ENCODE measurements around the gene NUDT8.
A peak's percentile ranks its signal among the peaks of the same experiment; 100 is the strongest.
"Not testable (repeated sequence)": the region's sequence is repeated elsewhere in the genome, so short reads cannot be mapped to it uniquely, and the experiment has no call there.

Gene NUDT8

DNA sequence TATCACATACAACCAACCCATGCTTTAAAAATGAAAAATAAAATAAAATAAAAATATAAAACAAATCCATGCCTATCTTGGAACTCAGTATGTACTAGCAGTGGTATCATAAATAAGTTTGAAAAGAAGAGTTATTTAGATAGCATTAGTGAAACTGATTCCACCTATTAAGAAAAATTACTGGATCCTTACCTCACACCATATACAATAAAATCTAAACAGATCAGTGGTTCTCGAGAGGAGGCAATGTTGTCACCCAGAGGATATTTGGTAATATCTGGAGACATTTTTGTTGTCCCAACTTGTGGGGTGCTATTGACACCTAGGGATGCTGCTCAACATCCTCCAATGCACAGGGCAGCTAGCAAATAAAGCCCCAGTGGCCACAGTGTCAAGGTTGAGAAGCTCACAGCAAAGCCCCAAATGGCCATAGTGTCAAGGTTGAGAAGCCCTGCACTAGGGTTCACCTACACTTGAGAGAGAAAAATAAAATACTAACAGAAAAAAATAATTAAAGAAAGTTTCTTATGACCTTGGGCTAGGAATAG, 32.9 kb downstream of the NUDT8 start:
- Histone ChIP-seq H3K4me3 (ENCODE audit: insufficient read length, low read depth) (no peak overlapping the region), H3K4me1 (ENCODE audit: insufficient read depth, insufficient read length) (no peaks in the 10 kb centered on the region), H3K9me3 (ENCODE audit: insufficient read depth, low read length) (peaks cover 54% of the 10 kb centered on the region), H3K9ac (ENCODE audit: insufficient read length, low read depth) (no peak overlapping the region), H3K36me3 (ENCODE audit: insufficient read depth, insufficient read length, low read length) (no peaks in the 10 kb centered on the region), H3K27me3 (ENCODE audit: insufficient read depth, insufficient read length) (no peaks in the 10 kb centered on the region)
- DNase-seq (ENCODE audit: low read depth, low spot score), result no peak
- TF ChIP-seq SUZ12 (IDR thresholded peaks at IDR 0.05; ENCODE audit: extremely low read depth, insufficient read depth, insufficient read length) (no peak), YY1 (IDR thresholded peaks at IDR 0.05; ENCODE audit: insufficient read depth, insufficient read length) (no peak), ZNF274 (IDR thresholded peaks at IDR 0.05; ENCODE audit: low read depth, low read length) (no peak)

DNA sequence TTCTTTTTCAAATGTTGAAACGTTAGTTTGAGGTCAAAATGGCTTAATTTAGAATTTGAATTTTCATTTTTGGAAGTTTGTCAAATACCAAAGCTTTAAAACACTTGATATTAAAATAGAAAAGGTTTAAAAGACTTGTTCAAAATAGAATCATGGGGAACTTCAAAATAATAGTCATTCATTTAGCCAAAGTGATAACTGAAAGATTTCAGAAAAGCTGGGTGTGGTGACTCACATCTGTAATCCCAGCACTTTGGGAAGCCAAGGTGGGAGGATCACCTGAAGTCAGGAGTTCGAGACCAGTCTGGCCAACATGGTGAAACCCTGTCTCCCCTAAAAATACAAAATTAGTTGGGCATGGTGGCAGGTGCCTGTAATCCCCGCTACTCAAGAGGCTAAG, 35.3 kb downstream of the NUDT8 start:
- peaks cover 33% of the 10 kb centered on the region for H3K9me3 ChIP-seq (ENCODE audit: insufficient read depth, low read length)
- H3K36me3 ChIP-seq (ENCODE audit: insufficient read depth, insufficient read length, low read length), result no peaks in the 10 kb centered on the region
- no peak overlapping the region for H3K9ac ChIP-seq (ENCODE audit: insufficient read length, low read depth)
- no peak for DNase-seq (ENCODE audit: low read depth, low spot score)
- H3K4me1 ChIP-seq (ENCODE audit: insufficient read depth, insufficient read length), result no peaks in the 10 kb centered on the region
- H3K4me3 ChIP-seq (ENCODE audit: insufficient read length, low read depth), result no peak overlapping the region
- no peaks in the 10 kb centered on the region for H3K27me3 ChIP-seq (ENCODE audit: insufficient read depth, insufficient read length)
- TF ChIP-seq SUZ12 (IDR thresholded peaks at IDR 0.05; ENCODE audit: extremely low read depth, insufficient read depth, insufficient read length), result no peak
- TF ChIP-seq YY1 (IDR thresholded peaks at IDR 0.05; ENCODE audit: insufficient read depth, insufficient read length), result no peak
- TF ChIP-seq ZNF274 (IDR thresholded peaks at IDR 0.05; ENCODE audit: low read depth, low read length), result no peak

DNA sequence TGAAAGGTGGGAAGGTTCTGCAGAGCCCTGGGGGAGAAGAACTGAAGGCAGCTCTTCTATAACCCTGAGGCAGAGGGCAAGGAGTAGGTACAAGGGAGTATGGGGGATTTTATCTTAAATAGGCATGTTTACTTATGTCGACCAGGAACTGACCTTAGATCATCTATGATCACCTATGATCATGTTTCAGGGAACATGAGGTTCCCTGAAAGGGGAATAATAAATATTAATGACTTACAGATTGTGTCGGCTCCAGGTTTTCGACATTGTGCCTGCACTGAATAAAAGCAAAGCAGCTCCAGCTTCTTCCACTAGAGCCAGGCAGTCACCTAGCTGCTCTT, 36.2 kb downstream of the NUDT8 start:
- no peak for DNase-seq (ENCODE audit: low read depth, low spot score)
- Histone ChIP-seq H3K9ac (ENCODE audit: insufficient read length, low read depth) (no peak overlapping the region), H3K27me3 (ENCODE audit: insufficient read depth, insufficient read length) (no peaks in the 10 kb centered on the region), H3K9me3 (ENCODE audit: insufficient read depth, low read length) (peaks cover 24% of the 10 kb centered on the region), H3K4me3 (ENCODE audit: insufficient read length, low read depth) (no peak overlapping the region), H3K4me1 (ENCODE audit: insufficient read depth, insufficient read length) (no peaks in the 10 kb centered on the region), H3K36me3 (ENCODE audit: insufficient read depth, insufficient read length, low read length) (peaks cover 7% of the 10 kb centered on the region)
- TF ChIP-seq ZNF274 (IDR thresholded peaks at IDR 0.05; ENCODE audit: low read depth, low read length), result no peak
- no peak for TF ChIP-seq YY1 (IDR thresholded peaks at IDR 0.05; ENCODE audit: insufficient read depth, insufficient read length)
- TF ChIP-seq SUZ12 (IDR thresholded peaks at IDR 0.05; ENCODE audit: extremely low read depth, insufficient read depth, insufficient read length), result no peak

DNA sequence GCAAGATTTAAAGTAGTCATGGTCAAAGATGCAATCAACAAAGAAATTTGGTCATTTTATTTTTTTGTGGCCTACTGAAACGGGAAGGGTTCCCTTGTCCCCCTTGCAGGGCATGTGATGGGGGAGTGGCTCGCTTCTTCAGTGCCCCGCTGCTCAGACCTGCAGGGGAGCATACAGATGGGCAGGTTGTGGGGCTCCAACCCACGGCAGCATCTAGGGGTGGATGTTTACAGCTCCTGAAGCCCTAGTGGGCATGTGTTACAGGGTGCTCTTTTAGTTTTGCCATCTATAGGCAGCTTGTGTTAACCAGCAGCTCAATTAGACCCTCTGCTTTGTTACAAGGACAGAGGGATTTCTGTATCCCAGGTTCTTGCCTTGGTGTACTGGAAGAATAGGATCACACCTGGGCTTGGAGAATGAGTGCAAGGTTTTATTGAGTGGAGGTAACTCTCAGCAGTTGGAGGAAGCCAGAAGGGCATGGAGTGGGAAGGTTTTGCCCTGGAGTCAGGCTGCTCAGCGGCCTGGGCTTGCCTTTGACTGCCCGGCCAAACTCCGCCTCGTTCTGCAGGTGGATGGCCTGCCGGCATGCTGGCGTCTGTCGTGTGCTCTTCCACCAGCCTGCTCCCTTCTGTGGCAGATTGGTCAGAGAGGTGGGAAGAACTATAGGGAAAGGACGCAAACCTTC, 36.7 kb downstream of the NUDT8 start:
- no peak overlapping the region for H3K9ac ChIP-seq (ENCODE audit: insufficient read length, low read depth)
- peaks cover 11% of the 10 kb centered on the region for H3K36me3 ChIP-seq (ENCODE audit: insufficient read depth, insufficient read length, low read length)
- H3K27me3 ChIP-seq (ENCODE audit: insufficient read depth, insufficient read length), result no peaks in the 10 kb centered on the region
- H3K9me3 ChIP-seq (ENCODE audit: insufficient read depth, low read length), result peaks cover 19% of the 10 kb centered on the region
- DNase-seq (ENCODE audit: low read depth, low spot score), result no peak
- no peaks in the 10 kb centered on the region for H3K4me1 ChIP-seq (ENCODE audit: insufficient read depth, insufficient read length)
- TF ChIP-seq YY1 (IDR thresholded peaks at IDR 0.05; ENCODE audit: insufficient read depth, insufficient read length), result no peak
- TF ChIP-seq SUZ12 (IDR thresholded peaks at IDR 0.05; ENCODE audit: extremely low read depth, insufficient read depth, insufficient read length), result no peak
- TF ChIP-seq ZNF274 (IDR thresholded peaks at IDR 0.05; ENCODE audit: low read depth, low read length), result no peak
- no peak overlapping the region for H3K4me3 ChIP-seq (ENCODE audit: insufficient read length, low read depth)

DNA sequence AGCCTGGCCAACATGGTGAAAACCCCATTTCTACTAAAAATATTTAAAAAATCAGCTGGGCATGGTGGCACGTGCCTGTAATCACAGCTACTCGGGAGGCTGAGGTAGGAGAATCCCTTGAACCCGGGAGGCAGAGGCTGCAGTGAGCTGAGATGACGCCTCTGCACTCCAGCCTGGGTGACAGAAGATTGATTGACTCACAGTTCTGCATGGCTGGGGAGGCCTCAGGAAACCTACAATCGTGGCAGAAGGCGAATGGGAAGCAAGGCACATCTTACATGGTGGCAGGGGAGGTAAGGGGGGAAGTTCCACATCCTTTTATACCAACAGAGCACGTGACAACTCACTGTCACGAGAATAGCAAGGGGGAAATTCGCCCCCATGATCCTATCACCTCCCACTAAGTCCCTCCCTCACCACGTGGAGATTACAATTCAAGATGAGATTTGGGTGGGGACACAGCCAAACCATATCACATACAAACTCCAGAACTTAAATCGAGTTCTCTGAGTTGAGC, 40.8 kb downstream of the NUDT8 start:
- peaks cover 49% of the 10 kb centered on the region for H3K36me3 ChIP-seq (ENCODE audit: insufficient read depth, insufficient read length, low read length)
- not testable (repeated sequence) for H3K4me3 ChIP-seq (ENCODE audit: insufficient read length, low read depth); H3K9me3 ChIP-seq (ENCODE audit: insufficient read depth, low read length); H3K9ac ChIP-seq (ENCODE audit: insufficient read length, low read depth); DNase-seq (ENCODE audit: low read depth, low spot score); H3K27me3 ChIP-seq (ENCODE audit: insufficient read depth, insufficient read length)
- peaks cover 22% of the 10 kb centered on the region for H3K4me1 ChIP-seq (ENCODE audit: insufficient read depth, insufficient read length)

DNA sequence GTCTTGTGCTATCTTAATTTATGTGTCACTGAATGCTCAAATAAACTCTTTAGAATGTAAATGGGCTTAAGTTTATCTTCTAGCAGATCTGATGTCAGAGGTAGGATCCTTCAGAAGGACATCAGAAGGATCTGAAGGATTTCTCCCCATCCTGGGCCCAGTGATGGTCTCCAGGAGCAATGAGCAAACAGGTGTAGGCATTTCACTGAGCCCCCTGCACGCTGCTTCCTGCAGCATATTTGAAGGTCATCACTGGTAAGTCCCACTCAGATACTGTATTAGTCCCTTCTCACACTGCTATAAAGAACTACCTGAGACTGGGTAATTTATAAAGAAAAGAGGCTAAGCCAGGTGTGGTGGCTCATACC, 41.6 kb downstream of the NUDT8 start:
- peaks cover 22% of the 10 kb centered on the region for H3K4me1 ChIP-seq (ENCODE audit: insufficient read depth, insufficient read length)
- peaks cover 49% of the 10 kb centered on the region for H3K36me3 ChIP-seq (ENCODE audit: insufficient read depth, insufficient read length, low read length)
- no peaks in the 10 kb centered on the region for H3K9me3 ChIP-seq (ENCODE audit: insufficient read depth, low read length)
- no peak for TF ChIP-seq SUZ12 (IDR thresholded peaks at IDR 0.05; ENCODE audit: extremely low read depth, insufficient read depth, insufficient read length)
- TF ChIP-seq ZNF274 (IDR thresholded peaks at IDR 0.05; ENCODE audit: low read depth, low read length), result no peak
- TF ChIP-seq YY1 (IDR thresholded peaks at IDR 0.05; ENCODE audit: insufficient read depth, insufficient read length), result no peak
- no peaks in the 10 kb centered on the region for H3K27me3 ChIP-seq (ENCODE audit: insufficient read depth, insufficient read length)
- H3K9ac ChIP-seq (ENCODE audit: insufficient read length, low read depth), result no peak overlapping the region
- no peak overlapping the region for H3K4me3 ChIP-seq (ENCODE audit: insufficient read length, low read depth)
- DNase-seq (ENCODE audit: low read depth, low spot score), result no peak

DNA sequence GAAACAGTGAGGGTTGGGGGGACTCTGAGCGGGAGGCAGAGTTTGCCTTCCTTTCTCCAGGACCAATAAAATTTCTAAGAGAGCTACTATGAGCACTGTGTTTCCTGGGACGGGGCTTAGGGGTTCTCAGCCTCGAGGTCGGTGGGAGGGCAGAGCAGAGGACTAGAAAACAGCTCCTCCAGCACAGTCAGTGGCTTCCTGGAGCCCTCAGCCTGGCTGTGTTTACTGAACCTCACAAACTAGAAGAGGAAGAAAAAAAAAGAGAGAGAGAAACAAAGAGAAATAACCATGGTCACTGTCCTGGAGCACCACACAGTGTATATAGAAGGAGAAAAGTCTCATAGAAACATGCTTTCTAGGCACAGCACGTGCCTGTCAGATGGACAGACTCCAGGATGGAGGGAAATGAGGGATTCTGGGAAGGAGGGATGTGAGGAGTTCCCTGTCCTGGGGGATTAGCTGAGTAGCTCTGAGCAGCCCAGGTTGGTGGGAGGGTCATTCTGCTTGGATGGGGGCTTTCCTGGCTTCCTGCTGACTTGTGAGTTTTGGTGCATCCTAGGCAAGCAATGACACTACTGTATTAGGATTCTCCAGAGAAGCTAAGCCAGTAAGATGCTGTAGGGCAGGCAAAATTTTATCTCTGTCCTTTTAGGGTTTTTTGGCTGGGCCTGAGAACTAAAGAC, 43.0 kb downstream of the NUDT8 start:
- Histone ChIP-seq H3K4me1 (ENCODE audit: insufficient read depth, insufficient read length) (peaks cover 22% of the 10 kb centered on the region), H3K27me3 (ENCODE audit: insufficient read depth, insufficient read length) (no peaks in the 10 kb centered on the region), H3K36me3 (ENCODE audit: insufficient read depth, insufficient read length, low read length) (peaks cover 49% of the 10 kb centered on the region), H3K9me3 (ENCODE audit: insufficient read depth, low read length) (no peaks in the 10 kb centered on the region), H3K4me3 (ENCODE audit: insufficient read length, low read depth) (peak overlapping the region; percentile 97), H3K9ac (ENCODE audit: insufficient read length, low read depth) (peak overlapping the region; percentile 66)
- TF ChIP-seq SUZ12 (IDR thresholded peaks at IDR 0.05; ENCODE audit: extremely low read depth, insufficient read depth, insufficient read length) (no peak), YY1 (IDR thresholded peaks at IDR 0.05; ENCODE audit: insufficient read depth, insufficient read length) (no peak), ZNF274 (IDR thresholded peaks at IDR 0.05; ENCODE audit: low read depth, low read length) (no peak)
- no peak for DNase-seq (ENCODE audit: low read depth, low spot score)

Measured in NT2/D1 (cell line).